VCaP (cell line): Measurements from ENCODE around the gene SECISBP2.
A peak's percentile ranks its signal among the peaks of the same experiment; 100 is the strongest.

Experiments used
- H3K27ac ChIP-seq: fragments of 450-650 bp; 2 replicates; pipeline ENCODE4 v1.5.1; 2017
- TF ChIP-seq, protein P1 (sequence below): fragments of 450-650 bp; conservative IDR thresholded peaks from 2 replicates; pipeline ENCODE4 v1.5.1; 2017; ENCODE audit warnings: mild to moderate bottlenecking, moderate library complexity

The SECISBP2 gene

DNA sequence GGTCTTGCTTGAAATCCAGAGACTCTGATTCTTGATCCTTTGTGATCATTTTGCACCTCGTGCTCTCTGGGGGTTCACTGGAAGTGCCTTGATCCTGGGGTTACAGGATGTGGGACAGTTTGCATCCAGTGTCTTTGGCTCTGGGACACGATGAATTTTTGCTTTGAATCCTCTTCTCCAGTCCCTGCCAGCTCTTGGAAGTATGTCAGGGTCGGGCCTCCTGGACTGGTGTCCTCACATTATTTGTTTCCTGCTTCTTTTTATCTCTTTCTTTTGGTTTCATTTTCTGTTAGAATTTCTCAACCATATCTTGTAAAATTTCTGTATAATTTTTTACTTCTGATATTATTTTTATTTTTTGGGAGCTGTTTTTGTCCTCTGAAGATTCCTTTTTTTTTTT lies 34.2 kb downstream of the SECISBP2 start:
- TF ChIP-seq, protein P1, sequence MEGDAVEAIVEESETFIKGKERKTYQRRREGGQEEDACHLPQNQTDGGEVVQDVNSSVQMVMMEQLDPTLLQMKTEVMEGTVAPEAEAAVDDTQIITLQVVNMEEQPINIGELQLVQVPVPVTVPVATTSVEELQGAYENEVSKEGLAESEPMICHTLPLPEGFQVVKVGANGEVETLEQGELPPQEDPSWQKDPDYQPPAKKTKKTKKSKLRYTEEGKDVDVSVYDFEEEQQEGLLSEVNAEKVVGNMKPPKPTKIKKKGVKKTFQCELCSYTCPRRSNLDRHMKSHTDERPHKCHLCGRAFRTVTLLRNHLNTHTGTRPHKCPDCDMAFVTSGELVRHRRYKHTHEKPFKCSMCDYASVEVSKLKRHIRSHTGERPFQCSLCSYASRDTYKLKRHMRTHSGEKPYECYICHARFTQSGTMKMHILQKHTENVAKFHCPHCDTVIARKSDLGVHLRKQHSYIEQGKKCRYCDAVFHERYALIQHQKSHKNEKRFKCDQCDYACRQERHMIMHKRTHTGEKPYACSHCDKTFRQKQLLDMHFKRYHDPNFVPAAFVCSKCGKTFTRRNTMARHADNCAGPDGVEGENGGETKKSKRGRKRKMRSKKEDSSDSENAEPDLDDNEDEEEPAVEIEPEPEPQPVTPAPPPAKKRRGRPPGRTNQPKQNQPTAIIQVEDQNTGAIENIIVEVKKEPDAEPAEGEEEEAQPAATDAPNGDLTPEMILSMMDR = no peak
- no peak overlapping the region for H3K27ac ChIP-seq

DNA sequence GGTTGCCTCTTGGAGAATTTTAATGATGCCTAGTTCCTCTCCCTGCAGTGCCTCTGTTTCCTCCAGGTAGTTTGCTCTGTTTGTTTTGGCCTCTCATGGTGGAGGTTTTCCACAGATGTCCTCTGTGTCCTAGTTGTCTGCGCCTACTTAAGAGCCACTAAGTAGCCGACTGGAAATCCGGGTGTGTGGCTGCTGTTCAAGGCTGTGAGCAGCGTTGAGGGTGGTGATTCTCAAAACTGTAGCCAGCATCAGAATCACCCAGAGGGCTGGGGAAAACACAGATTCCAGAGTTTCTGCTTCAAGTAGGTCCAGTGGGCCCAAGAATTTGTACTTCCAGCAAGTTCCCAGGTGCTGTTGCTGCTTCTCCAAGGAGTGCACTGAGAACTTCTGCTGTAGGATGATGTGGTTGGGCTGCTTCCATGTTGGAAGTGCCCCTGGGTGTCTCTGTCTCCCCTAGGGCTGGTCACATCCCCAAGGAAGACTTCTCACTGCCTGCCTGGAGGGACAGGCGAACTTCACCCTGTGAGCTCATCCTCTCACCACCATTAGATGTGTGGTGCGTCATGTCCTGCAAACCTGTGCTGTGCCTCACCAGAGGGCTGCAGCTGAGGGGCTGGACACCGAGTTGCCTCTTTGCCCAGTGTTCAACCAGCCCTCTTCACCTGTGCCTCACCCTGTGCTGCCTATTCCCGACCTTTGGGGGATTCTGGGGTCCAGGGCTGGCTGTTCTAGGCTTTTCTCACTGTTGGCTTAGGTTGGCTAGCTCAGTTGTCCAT lies 34.8 kb downstream of the SECISBP2 start:
- H3K27ac ChIP-seq = no peak overlapping the region

DNA sequence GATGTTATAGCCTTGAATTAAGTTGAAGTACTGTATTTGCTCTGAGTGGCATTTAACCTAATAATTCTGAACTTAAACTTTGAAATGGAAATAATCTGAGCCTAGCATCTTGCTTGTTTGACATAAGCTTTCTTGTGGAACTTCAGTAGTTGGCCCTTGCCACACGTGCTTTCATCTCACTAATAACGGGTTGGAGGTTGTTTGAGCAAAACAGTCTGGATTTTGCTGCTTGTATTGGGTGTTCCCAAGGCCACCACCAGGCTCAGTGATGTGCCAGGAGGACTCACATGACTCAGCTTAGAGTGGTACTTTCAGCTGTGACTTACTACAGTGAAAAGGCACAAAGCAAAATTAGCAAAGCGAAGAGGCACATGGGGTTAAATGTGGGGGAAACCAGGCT lies 35.7 kb downstream of the SECISBP2 start:
- TF ChIP-seq, protein P1 = no peak
- H3K27ac ChIP-seq = no peak overlapping the region

More for the DNA sequence above, 34.8 kb downstream of the SECISBP2 start:
- TF ChIP-seq, protein P1 = no peak

DNA sequence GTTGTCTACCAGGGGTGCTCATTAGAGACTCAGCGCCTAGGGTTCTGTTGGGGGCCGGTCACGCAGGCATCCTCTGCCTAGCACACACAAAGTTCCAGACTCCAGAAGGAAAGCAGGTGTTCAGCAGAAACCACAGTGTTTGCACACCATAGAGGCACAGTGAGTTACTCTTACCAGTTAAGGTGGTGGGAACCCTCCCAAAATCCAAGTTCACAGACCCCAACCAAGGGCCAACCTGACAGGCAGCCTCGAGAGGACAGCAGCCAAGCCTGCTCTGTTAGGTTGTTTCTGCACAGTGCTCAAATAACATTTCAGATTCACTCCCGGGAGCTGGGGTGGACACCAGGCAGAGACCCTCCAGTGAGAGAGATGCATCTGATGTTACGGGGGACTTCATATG lies 36.2 kb downstream of the SECISBP2 start:
- TF ChIP-seq, protein P1 = no peak
- no peak overlapping the region for H3K27ac ChIP-seq

DNA sequence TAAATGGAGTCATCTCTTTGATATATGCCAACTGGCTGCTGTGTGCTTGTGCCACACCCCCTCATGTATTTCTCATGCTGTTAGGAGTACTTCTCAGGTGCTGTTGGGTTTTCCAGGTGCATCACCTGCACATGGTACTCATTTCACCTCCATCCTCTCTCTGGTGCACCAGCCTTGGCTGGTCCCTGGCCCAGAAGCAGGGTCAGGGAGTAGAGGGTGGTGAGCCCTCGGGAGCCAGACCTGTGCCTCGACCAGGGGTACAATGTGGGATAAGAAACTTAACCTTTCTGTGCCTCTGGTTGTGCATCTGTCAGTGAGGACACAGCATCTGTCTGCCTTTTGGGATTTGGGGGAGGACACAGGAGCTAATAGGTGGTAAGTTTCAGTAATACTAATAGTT lies 38.5 kb downstream of the SECISBP2 start:
- no peak overlapping the region for H3K27ac ChIP-seq
- TF ChIP-seq, protein P1 = no peak

DNA sequence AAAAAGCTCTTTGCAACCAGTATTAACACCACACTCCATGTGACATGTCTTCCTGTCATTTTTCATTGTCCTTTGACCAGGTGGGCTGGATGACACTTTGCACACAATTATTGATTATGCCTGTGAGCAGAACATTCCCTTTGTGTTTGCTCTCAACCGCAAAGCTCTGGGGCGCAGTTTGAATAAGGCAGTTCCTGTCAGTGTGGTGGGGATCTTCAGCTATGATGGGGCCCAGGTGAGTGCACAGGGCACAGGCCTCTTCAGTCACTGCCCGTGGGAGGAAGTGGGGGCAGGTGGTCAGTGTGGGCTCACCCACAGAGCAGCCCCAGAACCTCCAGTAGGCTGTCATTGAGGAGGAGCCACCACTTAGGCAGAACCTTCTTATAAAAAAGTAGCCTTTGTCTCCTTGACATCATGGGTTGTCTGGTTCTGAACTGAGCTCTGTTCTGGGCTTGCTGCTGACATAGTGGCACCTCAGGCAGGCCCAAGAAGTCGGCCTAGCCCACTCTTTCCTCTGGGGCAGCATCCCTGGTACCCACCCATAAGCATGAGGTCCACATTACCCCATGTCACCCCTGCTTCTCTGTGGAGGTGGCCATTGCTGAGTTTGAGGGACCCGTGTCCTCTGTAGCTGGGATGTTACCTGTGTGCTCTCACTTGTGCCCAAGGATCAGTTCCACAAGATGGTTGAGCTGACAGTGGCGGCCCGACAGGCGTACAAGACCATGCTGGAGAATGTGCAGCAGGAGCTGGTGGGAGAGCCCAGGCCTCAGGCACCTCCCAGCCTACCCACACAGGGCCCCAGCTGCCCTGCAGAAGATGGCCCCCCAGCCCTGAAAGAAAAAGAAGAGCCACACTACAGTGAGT lies 39.3 kb downstream of the SECISBP2 start:
- no peak overlapping the region for H3K27ac ChIP-seq
- TF ChIP-seq, protein P1 = no peak

DNA sequence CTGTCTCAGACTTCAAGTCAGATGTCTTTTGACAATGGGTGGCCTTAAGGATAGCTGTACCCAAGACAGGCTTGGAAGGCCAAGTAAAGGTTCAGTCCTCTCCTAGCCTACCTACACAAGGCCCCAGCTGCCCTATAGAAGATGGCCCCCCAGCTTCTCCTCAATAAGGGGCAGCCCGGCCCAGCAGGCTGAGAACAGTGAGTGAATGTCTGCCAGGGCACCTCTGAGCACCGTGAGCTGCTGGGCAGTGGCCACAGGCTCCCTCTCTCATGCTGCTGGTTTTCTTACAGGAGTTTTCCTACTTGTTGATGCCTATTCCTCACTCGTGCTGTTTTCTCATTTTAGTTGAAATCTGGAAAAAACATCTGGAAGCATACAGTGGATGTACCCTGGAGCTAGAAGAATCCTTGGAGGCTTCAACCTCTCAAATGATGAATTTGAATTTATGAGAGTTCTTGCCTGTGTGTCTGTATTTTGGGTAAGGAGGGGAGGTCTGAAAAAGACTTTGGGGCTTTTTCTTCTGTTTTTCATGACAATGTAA lies 40.1 kb downstream of the SECISBP2 start:
- TF ChIP-seq, protein P1 = no peak
- H3K27ac ChIP-seq = peak overlapping the region; percentile 11; the same call in 1 of the 2 replicates
